GM19238 (cell line): ENCODE data around the gene LDLRAD3.
"Not testable (repeated sequence)": the region's sequence is repeated elsewhere in the genome, so short reads cannot be mapped to it uniquely, and the experiment has no call there.

Experiments used
- DNase-seq: peaks from one replicate; pipeline ENCODE4 v3.0.0; 2011; ENCODE audit warnings: low spot score; ENCODE audit not compliant: insufficient read length

LDLRAD3 gene

GRCh38 chr11:36045945-36046344 is 102.1 kb downstream of the LDLRAD3 start:
- DNase-seq: not testable (repeated sequence)

- no peak for DNase-seq
These were observed 103.1 kb downstream of the LDLRAD3 start for GRCh38 chr11:36046932-36047331.

GRCh38 chr11:36047344-36047743 is 103.5 kb downstream of the LDLRAD3 start:
- DNase-seq: no peak

GRCh38 chr11:36048496-36049247 is 104.8 kb downstream of the LDLRAD3 start:
- no peak for DNase-seq

GRCh38 chr11:36051235-36052144 is 107.6 kb downstream of the LDLRAD3 start:
- DNase-seq: no peak

- DNase-seq: no peak
These were observed 109.4 kb downstream of the LDLRAD3 start for GRCh38 chr11:36053281-36053680.

- no peak for DNase-seq
These were observed 110.0 kb downstream of the LDLRAD3 start for GRCh38 chr11:36053862-36054261.

GRCh38 chr11:36054628-36055027 is 110.8 kb downstream of the LDLRAD3 start:
- no peak for DNase-seq

- no peak for DNase-seq
These were observed 112.4 kb downstream of the LDLRAD3 start for GRCh38 chr11:36056160-36056751.

- DNase-seq: no peak
These were observed 113.6 kb downstream of the LDLRAD3 start for GRCh38 chr11:36057379-36058042.

GRCh38 chr11:36059660-36060059 is 115.8 kb downstream of the LDLRAD3 start:
- DNase-seq: no peak

- DNase-seq: no peak
These were observed 117.1 kb downstream of the LDLRAD3 start for GRCh38 chr11:36060926-36061325.

GRCh38 chr11:36061471-36061870 is 117.6 kb downstream of the LDLRAD3 start:
- no peak for DNase-seq

- DNase-seq: no peak
These were observed 119.0 kb downstream of the LDLRAD3 start for GRCh38 chr11:36062796-36063365.

- DNase-seq: no peak
These were observed 121.6 kb downstream of the LDLRAD3 start for GRCh38 chr11:36065436-36065835.

GRCh38 chr11:36066891-36067290 is 123.0 kb downstream of the LDLRAD3 start:
- DNase-seq: no peak

- no peak for DNase-seq
These were observed 125.8 kb downstream of the LDLRAD3 start for GRCh38 chr11:36069576-36070212.

- no peak for DNase-seq
These were observed 126.5 kb downstream of the LDLRAD3 start for GRCh38 chr11:36070213-36070953.

- DNase-seq: no peak
These were observed 127.1 kb downstream of the LDLRAD3 start for GRCh38 chr11:36070954-36071330.

GRCh38 chr11:36071917-36072500 is 128.1 kb downstream of the LDLRAD3 start:
- no peak for DNase-seq
